Sigmoid colon (tissue), 7 donors: ENCODE results near the gene MYEOV. TPM values are rescaled to one million over a fixed set of nuclear protein-coding genes. Genes with fewer than 3 reads are reported as not detected.

Source experiments
- DNase-seq: peaks from one replicate; pipeline ENCODE4 v3.0.0-alpha.2; 2019
- H3K27ac ChIP-seq, 4 donors: fragments of 200-600 bp; sonication (generic); one replicate each; pipeline ENCODE4 v1.5.1; 2016 to 2019; ENCODE audit warnings: mild to moderate bottlenecking in 1 of 4
- H3K27me3 ChIP-seq, 3 donors: fragments of 200-600 bp; sonication (generic); one replicate each; pipeline ENCODE4 v1.5.1; 2019; ENCODE audit warnings: mild to moderate bottlenecking in 1 of 3
- H3K36me3 ChIP-seq, 4 donors: fragments of 200-600 bp; sonication (generic); one replicate each; pipeline ENCODE4 v1.5.1; 2016 to 2019
- H3K4me1 ChIP-seq, 4 donors: fragments of 200-600 bp; sonication (generic); one replicate each; pipeline ENCODE4 v1.5.1; 2017 to 2019
- H3K4me3 ChIP-seq, 4 donors: fragments of 200-600 bp; sonication (generic); one replicate each; pipeline ENCODE4 v1.5.1; 2017 to 2019; ENCODE audit warnings: mild to moderate bottlenecking in 2 of 4, moderate library complexity in 1 of 4
- H3K9me3 ChIP-seq, 4 donors: fragments of 200-600 bp in 3 of 4; sonication (generic) in 3 of 4; one replicate each; pipeline versions ENCODE4 v1.5.1 to v1.6.1; 2013 to 2019
- CTCF ChIP-seq, 4 experiments: fragments of 450-650 bp in 3 of 4; fragments of 200-600 bp in 1 of 4; IDR thresholded peaks; one replicate each; pipeline ENCODE4 v1.5.1; 2016 to 2019; ENCODE audit warnings: antibody characterized with exemption in 4 of 4, mild to moderate bottlenecking in 3 of 4, moderate library complexity in 2 of 4
- EP300 ChIP-seq, 4 donors: sonication (generic); formaldehyde crosslinking; IDR thresholded peaks; one replicate each; pipeline ENCODE4 v1.6.1; 2017; ENCODE audit warnings: antibody characterized with exemption in 4 of 4
- POLR2A ChIP-seq, 2 donors: fragments of 450-650 bp; IDR thresholded peaks; one replicate each; pipeline ENCODE4 v1.6.1; 2016; ENCODE audit warnings: antibody characterized with exemption in 2 of 2, mild to moderate bottlenecking in 2 of 2, moderate library complexity in 2 of 2
- POLR2AphosphoS5 ChIP-seq, 4 donors: sonication (generic); formaldehyde crosslinking; IDR thresholded peaks; one replicate each; pipeline ENCODE4 v1.6.1; 2017; ENCODE audit warnings: antibody characterized with exemption in 4 of 4
- WGBS, 2 donors: extraction: QIAGEN DNeasy Blood & Tissue Kit; methylation state at CpG; one replicate each; pipeline ENCODE4 v1.1.7; 2013; 5-methylcytosine and 5-hydroxymethylcytosine counted together
- intact Hi-C: fragments of 100-400 bp; cut with DNase I; formaldehyde crosslinking; loops from one replicate; pipeline ENCODE4 v1.15.1; 2023
- polyA plus RNA-seq, 3 donors: library from polyadenylated mRNA; stranded (reverse); fragments of 200-250 nt; gene quantifications; one replicate each; pipeline ENCODE4 v1.2.3, GENCODE V29; 2013
- total RNA-seq, 4 donors: library from RNA; depleted of rRNA; stranded (reverse); fragments of >200 nt; gene quantifications; one replicate each; pipeline ENCODE4 v1.1.0, GENCODE V29; 2016
- donor health status: healthy with polysubstance abuse.
- donor health status: Bipolar disorder and iron deficiency.
- donor health status: healthy.

MYEOV gene
- total and polyA plus RNA-seq, 7 donors: 1.2 to 11.1 (median 10.1) TPM; not detected in 4

DNA sequence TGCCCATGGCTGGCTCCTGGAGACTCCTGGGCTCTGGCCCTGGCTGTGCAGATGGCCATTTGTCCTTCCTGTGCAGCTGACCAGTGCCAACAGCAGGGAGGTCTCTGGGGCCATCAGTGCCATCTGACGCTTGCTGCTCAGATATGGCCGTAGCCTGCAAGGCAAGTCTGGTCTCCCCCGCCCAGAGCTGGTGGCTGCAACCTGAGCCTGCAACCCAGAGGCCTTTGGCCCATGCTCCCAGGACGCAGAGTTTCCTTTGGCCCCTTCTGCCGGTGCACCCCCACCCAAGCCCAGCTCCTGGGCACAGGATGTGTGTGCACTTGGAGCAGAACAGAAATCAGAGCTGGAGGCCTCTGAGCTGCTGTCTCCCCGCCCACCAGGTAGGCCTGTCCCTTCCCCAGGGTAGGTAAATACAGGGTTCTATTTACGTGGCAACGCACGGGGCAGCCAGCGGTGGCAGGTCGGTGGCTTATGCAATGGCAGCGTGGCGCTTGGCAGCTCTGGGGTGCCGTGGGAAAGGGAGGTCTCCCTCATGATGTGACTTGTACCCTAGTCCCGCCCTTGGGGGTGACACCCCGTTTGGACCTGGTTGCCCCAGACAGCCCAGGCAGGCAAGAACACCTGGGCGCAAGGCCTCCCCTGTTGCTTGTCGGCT, 21.0 kb upstream of the MYEOV start:
- intact Hi-C loops: no loop called here
- H3K27ac ChIP-seq: no peak overlapping the region
- no peaks in the 10 kb centered on the region for H3K36me3 ChIP-seq
- H3K9me3 ChIP-seq: no peaks in the 10 kb centered on the region
- no peak for DNase-seq
- H3K4me1 ChIP-seq: no peaks in the 10 kb centered on the region
- WGBS, 2 donors: 55 to 81% methylated on average over 18 of the region's 18 CpGs
- TF ChIP-seq EP300 (IDR thresholded peaks at IDR 0.05): no peak
- no peak for TF ChIP-seq CTCF (IDR thresholded peaks at IDR 0.05)
- TF ChIP-seq POLR2AphosphoS5 (IDR thresholded peaks at IDR 0.05): no peak
- TF ChIP-seq POLR2A (IDR thresholded peaks at IDR 0.05): no peak
- H3K4me3 ChIP-seq: no peak overlapping the region
- no peaks in the 10 kb centered on the region for H3K27me3 ChIP-seq

- WGBS, 2 donors: 96 to 97% methylated on average over 6 of the region's 6 CpGs
Measured at GRCh38 chr11:69273571-69273970, 20.4 kb upstream of the MYEOV start.

DNA sequence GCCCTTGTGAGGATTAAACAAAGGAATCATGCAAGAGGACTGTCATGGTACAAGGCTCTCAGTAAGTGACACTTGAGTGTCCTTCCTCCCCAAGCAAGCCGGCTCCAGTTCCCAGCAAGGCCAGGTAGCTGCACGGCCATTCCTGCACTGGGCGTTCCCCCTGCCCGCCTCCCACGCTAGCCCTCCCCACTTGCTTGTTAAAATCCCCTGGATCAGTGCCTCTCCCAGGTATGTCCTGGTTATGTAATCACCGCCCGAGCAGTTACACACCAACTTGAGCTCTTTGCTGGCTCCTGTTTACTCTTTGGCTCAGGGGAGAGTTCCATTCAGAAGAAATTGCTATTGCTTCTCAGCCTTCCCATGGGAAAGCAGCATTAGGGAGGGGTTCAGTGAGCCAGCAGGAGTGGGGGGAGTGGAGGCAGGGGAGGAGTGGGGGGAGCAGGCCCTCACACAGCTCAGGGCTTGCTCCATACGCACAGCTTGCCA, 19.4 kb upstream of the MYEOV start:
- Histone ChIP-seq H3K4me1 (no peaks in the 10 kb centered on the region), H3K36me3 (no peaks in the 10 kb centered on the region), H3K9me3 (no peaks in the 10 kb centered on the region), H3K4me3 (no peak overlapping the region), H3K27me3 (no peaks in the 10 kb centered on the region), H3K27ac (no peak overlapping the region)
- TF ChIP-seq POLR2AphosphoS5 (IDR thresholded peaks at IDR 0.05) (no peak), CTCF (IDR thresholded peaks at IDR 0.05) (no peak), EP300 (IDR thresholded peaks at IDR 0.05) (no peak), POLR2A (IDR thresholded peaks at IDR 0.05) (no peak)
- 18 to 65% methylated on average over 8 of the region's 8 CpGs for WGBS, 2 donors
- no peak for DNase-seq
- intact Hi-C loops: no loop called here

More at GRCh38 chr11:69273571-69273970, 20.4 kb upstream of the MYEOV start:
- Histone ChIP-seq H3K9me3 (no peaks in the 10 kb centered on the region), H3K4me3 (no peak overlapping the region), H3K4me1 (no peaks in the 10 kb centered on the region), H3K36me3 (no peaks in the 10 kb centered on the region), H3K27me3 (no peaks in the 10 kb centered on the region), H3K27ac (no peak overlapping the region)
- no peak for TF ChIP-seq EP300 (IDR thresholded peaks at IDR 0.05)
- no peak for TF ChIP-seq POLR2AphosphoS5 (IDR thresholded peaks at IDR 0.05)
- TF ChIP-seq CTCF (IDR thresholded peaks at IDR 0.05): no peak
- TF ChIP-seq POLR2A (IDR thresholded peaks at IDR 0.05): no peak
- intact Hi-C loops: no loop called here
- DNase-seq: no peak

DNA sequence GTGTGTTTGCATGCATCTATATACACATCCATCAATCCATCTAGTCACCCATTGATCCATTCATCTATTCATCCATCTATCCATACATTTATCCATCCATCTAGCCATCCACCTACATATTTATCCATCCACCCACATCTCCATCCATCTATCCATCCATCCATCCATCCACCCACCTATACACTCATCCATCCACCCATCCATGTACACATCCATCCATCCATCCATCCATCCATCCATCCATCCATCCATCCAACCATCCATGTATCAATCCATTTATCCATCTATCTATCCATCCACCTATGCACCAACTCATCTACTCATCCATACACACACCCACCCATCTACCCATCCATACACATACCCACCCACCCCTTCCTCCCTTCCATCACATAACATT, 18.8 kb upstream of the MYEOV start:
- Histone ChIP-seq H3K4me3 (no peak overlapping the region), H3K27ac (no peak overlapping the region), H3K27me3 (no peaks in the 10 kb centered on the region), H3K9me3 (no peaks in the 10 kb centered on the region), H3K4me1 (no peaks in the 10 kb centered on the region), H3K36me3 (no peaks in the 10 kb centered on the region)
- TF ChIP-seq POLR2AphosphoS5 (IDR thresholded peaks at IDR 0.05) (no peak), CTCF (IDR thresholded peaks at IDR 0.05) (no peak), EP300 (IDR thresholded peaks at IDR 0.05) (no peak), POLR2A (IDR thresholded peaks at IDR 0.05) (no peak)
- DNase-seq: no peak
- intact Hi-C loops: no loop called here

DNA sequence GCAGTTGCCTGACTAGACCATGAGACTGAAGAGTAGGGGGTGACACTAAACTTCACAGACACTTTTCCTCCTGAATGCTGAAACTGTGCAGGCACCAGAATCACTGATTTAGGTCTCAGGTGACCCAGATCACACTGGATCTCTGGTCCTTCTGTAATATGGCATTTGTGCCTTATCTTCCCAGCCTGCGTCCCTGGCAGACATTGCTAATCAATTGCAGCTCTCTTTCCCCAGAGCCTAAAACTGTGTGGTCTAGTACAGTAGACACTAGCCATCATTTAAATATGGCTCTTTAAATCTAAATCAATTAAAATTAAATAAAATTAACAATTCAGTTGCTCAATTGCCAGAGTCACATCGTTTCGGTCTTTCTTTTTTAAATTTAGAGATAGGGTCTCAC, 17.8 kb upstream of the MYEOV start:
- TF ChIP-seq POLR2AphosphoS5 (IDR thresholded peaks at IDR 0.05) (no peak), EP300 (IDR thresholded peaks at IDR 0.05) (no peak), POLR2A (IDR thresholded peaks at IDR 0.05) (no peak)
- 94 to 97% methylated on average over 3 of the region's 3 CpGs for WGBS, 2 donors

More for the DNA sequence above, 17.8 kb upstream of the MYEOV start:
- intact Hi-C loops: no loop called here
- no peak for DNase-seq
- H3K9me3 ChIP-seq: no peaks in the 10 kb centered on the region
- H3K27me3 ChIP-seq: no peaks in the 10 kb centered on the region
- H3K36me3 ChIP-seq: no peaks in the 10 kb centered on the region
- H3K4me3 ChIP-seq: no peak overlapping the region
- no peak overlapping the region for H3K27ac ChIP-seq
- no peaks in the 10 kb centered on the region for H3K4me1 ChIP-seq
